Stimulated activated CD4-positive, alpha-beta T cell treated with anti-CD3 and anti-CD28 coated beads, TNF-alpha, amount 100 ng/mL, for 4 hours (primary cell): ENCODE data around the gene NAPA.

Source experiments
- DNase-seq, 3 experiments: peaks; one replicate each; pipeline ENCODE4 v3.0.0-alpha.2; 2020; ENCODE audit warnings: low read depth in 3 of 3

Gene NAPA

DNA sequence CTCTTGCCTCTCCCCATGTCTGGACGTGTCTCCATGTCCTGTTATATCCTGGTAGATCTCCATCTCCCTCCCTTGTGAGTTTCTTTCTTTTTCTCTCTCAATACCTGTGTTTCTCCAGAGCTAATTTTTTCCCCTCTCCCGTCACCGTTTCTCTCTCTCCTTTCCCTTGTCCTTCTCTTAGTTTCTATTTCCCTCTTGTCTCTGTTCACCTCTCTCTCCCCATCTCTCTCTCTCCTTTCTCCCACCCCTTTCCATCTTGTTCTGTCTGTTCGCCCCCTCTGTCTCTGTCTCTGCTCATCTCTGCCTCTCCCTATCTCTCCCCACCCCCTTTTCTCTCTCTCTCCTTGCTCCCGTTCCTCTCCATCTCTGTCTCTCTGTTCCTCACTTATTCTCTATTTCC, 56.2 kb downstream of the NAPA start:
- DNase-seq = no peak

DNA sequence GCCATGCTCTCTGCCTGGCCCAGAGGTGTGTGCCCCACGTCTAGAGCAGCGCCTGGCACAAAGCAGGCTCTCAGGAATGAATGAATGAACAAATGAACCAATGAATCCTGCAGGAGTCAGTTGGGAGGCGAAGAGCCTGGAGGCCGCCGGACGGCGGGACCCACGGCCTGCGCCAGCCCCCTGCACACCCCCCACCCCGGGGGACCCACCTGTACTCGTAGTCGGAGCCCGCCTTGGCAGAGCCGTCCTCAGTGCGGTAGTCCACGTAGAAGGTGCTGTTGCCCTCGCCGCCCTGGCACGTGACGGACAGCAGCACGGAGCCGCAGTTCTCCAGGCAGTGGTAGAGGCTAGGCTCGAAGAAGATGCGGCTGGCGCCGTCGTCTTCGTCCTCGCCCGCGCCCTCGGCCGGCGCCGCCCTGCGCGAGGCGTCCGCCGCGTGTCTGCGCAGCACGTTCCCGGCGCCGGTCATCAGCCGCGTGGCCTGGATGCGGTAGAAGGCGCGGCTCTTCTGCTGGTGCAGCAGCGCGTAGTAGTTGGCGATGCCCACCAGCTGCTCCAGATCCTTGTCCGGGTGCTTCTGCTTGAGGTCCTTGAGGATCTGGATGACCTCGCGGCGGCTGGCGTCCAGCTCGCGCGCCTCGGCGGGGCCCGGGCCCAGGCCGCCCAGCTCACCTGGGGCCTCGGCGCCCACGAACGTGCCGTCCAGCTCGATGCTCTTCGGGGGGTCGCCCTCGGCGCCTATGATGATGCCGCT, 58.0 kb downstream of the NAPA start:
- no peak for DNase-seq

DNA sequence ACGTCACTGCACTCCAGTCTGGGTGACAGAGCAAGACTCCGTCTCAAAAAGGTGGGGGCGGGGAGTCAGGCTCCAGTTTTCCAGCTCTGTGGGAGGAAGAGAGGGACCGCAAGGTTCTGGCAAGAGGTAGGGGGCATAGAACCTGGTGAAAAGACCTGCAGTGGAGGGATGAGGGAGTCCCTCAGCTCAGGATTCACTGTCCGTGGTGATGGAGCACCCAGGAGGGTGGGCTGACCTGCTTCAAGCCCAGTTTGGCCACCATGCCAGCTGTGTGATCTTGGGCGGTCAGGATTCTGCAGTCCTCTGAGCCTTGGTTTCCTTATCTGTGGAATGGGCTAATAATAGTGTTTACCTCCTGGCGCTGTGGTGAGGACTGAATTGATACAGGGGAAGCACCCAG, 64.4 kb downstream of the NAPA start:
- DNase-seq = no peak

DNA sequence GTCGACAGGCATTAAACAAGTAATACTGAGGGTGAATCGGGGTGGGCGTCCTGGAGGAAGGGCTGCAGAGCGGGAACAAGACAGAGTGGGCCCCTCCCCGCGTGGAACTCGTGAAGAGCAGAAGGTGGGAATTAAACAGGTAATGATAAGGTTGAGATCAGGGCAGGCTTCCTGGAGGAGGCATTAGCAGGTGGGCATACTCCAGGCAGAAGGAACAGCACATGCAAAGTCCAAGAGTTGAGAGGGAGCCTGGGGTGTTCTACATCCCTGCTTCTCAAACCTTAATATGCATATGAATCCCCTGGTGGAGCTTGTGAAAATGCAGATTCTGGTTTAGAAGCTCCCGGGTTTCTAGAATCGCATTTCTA, 66.5 kb downstream of the NAPA start:
- no peak for DNase-seq

DNA sequence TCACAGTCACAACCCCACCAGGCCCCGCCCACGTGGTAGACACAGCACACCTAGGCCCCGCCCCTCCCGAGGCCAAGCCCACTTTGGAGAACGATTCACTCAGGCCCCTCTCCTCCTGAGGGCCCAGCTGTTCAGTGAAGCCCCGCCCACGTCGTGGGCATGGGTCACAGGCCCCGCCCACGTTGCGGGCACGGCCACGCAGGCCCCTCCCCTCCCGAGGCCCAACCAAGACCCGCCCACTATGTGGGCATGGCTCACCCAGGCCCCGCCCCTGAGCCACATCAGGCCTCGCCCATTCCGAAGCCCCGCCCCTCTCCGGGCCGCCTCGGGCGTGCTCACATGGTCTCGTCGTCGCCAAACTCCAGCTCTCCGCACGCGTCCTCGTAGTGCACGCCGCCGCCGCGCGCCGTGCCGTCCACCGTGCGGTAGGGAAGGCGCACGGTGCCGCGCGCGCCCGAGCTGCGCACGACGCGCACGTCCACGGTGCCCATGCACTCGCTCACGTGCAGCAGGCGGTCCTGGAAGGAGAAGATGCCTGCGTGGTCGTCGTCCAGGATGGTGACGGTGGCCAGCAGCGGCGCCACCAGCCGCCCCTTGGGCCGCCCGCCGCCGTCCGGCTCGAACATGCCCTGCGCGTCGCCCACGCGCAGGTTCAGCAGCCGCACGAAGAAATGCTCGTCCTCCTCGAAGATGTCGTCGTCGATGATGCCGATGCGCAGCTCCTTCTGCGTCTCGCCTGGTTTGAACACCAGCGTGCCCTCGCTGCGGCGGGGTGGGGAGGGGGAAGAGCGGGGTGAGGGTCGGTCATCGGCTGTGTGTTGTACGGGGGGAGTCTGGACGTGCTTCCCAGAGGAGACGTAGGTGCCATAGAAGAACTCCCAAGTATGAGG, 67.1 kb downstream of the NAPA start:
- DNase-seq = peak in 1 of 3 experiments; percentile 38

DNA sequence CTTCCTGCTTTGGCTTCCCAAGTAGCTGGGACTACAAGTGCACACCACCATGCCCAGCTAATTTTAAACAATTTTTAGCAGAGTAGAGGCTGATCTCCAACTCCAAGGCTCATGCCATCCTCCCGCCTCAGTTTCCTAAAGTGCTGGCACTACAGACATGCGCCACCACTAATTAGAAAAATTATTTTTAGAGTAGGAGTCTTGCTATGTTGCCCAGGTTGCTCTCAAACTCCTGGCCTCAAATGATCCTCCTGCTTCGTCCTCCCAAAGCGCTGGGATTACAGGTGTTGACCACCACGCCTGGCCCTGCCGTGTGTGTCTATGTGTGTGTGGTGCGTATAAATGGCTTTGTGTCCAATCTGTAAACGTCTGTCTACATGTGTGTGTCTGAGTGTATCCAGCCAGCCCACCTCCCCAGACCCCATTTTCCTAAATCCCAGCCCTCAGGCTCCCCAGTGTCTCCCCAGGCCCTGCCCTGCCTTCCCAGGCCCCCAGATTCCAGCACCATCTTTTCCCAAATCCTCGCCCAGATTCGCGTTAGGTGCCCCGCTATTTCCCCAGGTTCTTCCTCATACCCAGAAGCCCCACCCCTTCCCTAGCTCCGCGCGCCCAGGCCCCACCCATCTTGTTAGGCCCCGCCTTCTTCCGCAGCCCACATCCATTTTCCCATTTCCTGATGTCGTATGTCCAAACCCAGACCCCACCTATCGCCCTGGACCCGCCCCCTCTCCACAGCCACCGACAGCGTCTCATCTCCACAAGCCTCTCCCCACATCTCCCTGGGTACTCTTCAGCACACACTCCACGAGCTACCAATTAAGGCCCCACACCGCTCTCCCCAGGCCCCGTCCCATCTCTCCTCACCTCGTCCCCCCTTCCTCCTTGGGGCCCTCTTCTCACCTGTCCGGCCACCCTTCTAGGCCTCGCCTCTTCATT, 68.1 kb downstream of the NAPA start:
- no peak for DNase-seq

DNA sequence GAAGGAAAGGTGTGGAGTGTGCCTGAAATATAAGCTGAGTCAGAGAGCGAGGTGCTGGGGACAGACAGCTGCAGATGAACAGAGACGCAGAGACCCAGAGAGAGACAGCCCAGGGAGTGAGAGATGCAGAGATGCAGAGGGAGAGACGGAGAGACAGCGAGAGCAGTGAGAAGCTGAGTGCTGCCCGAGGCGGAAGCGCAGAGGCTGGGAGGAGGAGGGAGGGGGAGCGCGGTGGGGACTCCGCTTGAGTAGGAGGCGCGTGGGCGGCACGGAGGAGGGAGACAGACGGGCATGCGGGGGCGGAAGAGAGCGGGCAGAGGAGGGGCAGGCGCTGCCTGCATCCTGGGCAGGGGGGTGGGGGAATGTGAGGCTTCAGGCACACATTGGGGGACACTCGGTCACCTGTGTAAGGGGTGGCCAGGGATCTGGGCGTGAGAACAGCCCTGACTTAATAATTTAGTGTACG, 68.9 kb downstream of the NAPA start:
- DNase-seq = peak in 2 of 3 experiments; percentile 79 to 86

DNA sequence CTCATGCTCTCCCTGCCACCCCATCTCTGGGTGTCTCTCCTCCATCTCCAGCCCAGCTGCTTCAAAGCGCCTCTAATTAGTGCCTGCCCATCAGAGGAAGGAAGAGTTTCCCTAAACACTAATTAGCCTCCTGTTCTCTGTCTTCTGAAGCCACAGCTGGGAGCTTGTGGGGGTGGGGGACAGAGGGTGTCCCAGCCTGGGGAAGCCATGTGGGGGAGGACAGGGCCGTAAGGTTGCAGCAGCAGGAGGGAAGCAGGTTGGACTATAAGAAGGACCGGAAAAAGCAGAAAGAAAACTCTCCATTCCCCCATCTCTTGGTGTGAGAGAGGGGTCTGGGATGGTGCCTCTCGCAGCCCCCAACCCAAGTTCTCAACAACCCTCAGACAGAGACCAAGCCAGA, 69.3 kb downstream of the NAPA start:
- no peak for DNase-seq

DNA sequence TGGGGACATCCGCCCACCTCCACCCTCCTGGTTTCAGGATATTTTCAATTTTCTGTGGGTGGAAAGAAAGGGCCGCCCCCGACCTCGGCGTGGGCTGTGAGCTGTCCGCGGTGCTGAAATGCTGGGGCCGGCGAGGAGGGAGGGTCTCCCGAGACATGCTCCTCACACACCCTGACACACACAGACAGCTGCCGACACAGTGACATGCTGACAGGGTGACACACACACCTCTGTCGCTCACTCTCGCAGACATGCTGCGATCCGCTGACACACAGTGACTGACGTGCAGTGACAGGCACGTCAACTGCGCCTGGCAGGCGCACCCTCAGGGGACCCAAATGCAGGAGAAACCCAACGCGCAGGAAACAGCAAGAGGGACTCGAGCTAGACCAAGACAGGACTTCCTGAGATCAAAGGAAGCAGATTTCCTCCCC, 70.5 kb downstream of the NAPA start:
- no peak for DNase-seq

DNA sequence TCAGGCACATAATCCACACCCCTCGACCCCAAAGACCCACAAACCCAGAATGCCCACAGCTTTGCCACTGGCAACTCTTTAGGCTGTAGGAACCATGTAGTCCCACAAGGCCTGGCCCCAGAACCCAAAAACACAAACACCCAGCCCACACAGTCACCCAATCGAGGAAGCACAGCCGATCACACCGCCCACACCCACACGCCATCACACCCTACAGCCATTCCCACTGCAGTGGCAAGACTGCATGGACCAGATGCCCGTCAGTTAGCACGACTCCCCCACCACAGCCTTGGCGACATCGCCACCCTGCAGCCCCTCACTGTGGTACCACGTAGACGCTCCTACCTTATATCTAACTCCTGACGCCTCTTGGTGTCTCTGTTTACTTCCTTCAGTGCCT, 71.5 kb downstream of the NAPA start:
- no peak for DNase-seq

DNA sequence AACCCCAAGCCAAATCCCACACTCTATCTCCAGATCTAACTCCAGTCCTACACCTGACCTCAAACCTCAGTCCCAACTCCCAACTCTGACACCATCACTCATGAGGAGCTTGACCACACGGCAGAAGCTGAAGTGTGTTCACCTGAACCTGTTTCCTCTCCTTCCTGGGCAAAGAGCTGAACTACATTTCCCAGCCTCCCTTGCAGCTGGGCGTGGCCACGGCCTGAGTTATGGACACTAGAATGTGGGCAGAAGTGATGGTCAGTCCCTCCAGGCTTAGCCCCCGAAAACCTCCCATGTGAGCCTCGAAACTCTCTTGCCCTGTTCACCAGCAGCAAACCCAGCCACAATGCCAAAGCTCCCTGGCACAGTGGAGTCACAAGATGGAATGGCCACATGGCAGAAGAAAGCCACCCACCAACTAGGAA, 76.1 kb downstream of the NAPA start:
- DNase-seq = no peak
